ENCODE results near the gene SRSF4. TPM values are rescaled to one million over a fixed set of nuclear protein-coding genes. Genes with fewer than 3 reads are reported as not detected.

The SRSF4 gene
- total RNA-seq, 1 donor from 2014 or later: 52.6 TPM

DNA sequence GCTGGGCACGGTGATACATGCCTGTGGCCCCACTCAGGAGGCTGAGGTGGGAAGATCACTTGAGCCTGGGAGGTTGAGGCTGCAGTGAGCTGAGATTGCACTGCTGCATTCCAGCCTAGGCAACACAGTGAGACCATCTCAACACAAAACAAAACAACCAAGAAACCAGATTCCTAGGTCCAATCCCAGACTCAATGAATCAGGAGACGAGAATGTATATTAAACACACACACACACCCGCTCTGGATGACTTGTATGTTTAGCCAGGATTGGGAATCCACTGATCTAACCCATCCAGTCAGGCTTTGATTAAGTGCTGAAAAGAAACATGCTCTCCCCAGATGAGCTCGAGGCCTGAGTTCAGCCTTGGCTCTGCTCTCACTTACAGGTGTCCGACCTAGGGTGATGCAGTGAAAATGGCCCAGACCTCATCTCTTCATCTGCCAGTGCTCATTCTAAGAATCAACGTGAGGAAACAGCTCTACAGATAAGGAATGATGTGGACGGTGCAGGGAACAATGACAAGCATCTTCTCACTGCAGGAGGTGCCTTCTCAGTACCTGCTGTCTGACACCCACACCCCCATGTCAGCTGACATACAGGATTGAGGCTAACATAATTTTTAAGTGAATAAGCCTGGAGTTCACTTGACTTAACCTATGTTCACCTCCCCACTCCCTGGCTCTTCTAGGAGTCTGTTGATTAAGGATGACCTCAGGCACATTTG lies 15.3 kb upstream of the SRSF4 start:
- no peak overlapping the region for H2AFZ ChIP-seq (ENCODE audit: low read depth, low read length)
- peak overlapping the region; percentile 34 for H3K9ac ChIP-seq (ENCODE audit: low read length)
- H3K36me3 ChIP-seq (ENCODE audit: insufficient read depth, low read length): peaks cover 17% of the 10 kb centered on the region
- Mint-ChIP-seq H3K27ac (ENCODE audit: unreplicated experiment) (peak overlapping the region; percentile 87), H3K4me1 (ENCODE audit: low read depth, unreplicated experiment) (peaks cover 16% of the 10 kb centered on the region), H3K36me3 (ENCODE audit: low read depth, unreplicated experiment) (peaks cover 27% of the 10 kb centered on the region), H3K9me3 (ENCODE audit: unreplicated experiment) (no peaks in the 10 kb centered on the region), H3K4me3 (ENCODE audit: unreplicated experiment) (peak overlapping the region; percentile 40), H3K27me3 (ENCODE audit: low read depth, unreplicated experiment) (peaks cover 1% of the 10 kb centered on the region)
- no peak for TF ChIP-seq EZH2 (IDR thresholded peaks at IDR 0.05; ENCODE audit: insufficient read depth, low read length)
- TF ChIP-seq, protein P1, sequence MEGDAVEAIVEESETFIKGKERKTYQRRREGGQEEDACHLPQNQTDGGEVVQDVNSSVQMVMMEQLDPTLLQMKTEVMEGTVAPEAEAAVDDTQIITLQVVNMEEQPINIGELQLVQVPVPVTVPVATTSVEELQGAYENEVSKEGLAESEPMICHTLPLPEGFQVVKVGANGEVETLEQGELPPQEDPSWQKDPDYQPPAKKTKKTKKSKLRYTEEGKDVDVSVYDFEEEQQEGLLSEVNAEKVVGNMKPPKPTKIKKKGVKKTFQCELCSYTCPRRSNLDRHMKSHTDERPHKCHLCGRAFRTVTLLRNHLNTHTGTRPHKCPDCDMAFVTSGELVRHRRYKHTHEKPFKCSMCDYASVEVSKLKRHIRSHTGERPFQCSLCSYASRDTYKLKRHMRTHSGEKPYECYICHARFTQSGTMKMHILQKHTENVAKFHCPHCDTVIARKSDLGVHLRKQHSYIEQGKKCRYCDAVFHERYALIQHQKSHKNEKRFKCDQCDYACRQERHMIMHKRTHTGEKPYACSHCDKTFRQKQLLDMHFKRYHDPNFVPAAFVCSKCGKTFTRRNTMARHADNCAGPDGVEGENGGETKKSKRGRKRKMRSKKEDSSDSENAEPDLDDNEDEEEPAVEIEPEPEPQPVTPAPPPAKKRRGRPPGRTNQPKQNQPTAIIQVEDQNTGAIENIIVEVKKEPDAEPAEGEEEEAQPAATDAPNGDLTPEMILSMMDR (IDR thresholded peaks at IDR 0.05; ENCODE audit: insufficient read depth, low read depth, low read length): no peak
- peak overlapping the region; percentile 52 for H3K27ac ChIP-seq (ENCODE audit: low read depth, low read length)
- no peaks in the 10 kb centered on the region for H3K27me3 ChIP-seq (ENCODE audit: insufficient read depth, low read length)
- H3K4me1 ChIP-seq (ENCODE audit: insufficient read depth, low read length): peaks cover 17% of the 10 kb centered on the region
- no peaks in the 10 kb centered on the region for H3K79me2 ChIP-seq (ENCODE audit: insufficient read depth, low read length)
- no peaks in the 10 kb centered on the region for H3K9me3 ChIP-seq (ENCODE audit: insufficient read depth, low read depth, low read length)
- peak; percentile 88 for DNase-seq (ENCODE audit: low read depth)
- peak; percentile 68 for FAIRE-seq
- H4K20me1 ChIP-seq (ENCODE audit: insufficient read depth, low read length): no peaks in the 10 kb centered on the region
- peak overlapping the region; percentile 34 for H3K4me2 ChIP-seq (ENCODE audit: low read length)
- H3K4me3 ChIP-seq (ENCODE audit: insufficient read depth, low read depth, low read length): no peak overlapping the region

GRCh38 chr1:29195881-29196291 lies 14.2 kb upstream of the SRSF4 start:
- H3K27ac ChIP-seq (ENCODE audit: low read depth, low read length): no peak overlapping the region
- TF ChIP-seq, protein P1 (IDR thresholded peaks at IDR 0.05; ENCODE audit: insufficient read depth, low read depth, low read length): no peak
- TF ChIP-seq EZH2 (IDR thresholded peaks at IDR 0.05; ENCODE audit: insufficient read depth, low read length): no peak
- Mint-ChIP-seq H3K27me3 (ENCODE audit: low read depth, unreplicated experiment) (peaks cover 1% of the 10 kb centered on the region), H3K4me1 (ENCODE audit: low read depth, unreplicated experiment) (peaks cover 11% of the 10 kb centered on the region), H3K27ac (ENCODE audit: unreplicated experiment) (peak overlapping the region; percentile 26), H3K36me3 (ENCODE audit: low read depth, unreplicated experiment) (peaks cover 29% of the 10 kb centered on the region), H3K9me3 (ENCODE audit: unreplicated experiment) (no peaks in the 10 kb centered on the region), H3K4me3 (ENCODE audit: unreplicated experiment) (no peak overlapping the region)
- no peak overlapping the region for H2AFZ ChIP-seq (ENCODE audit: low read depth, low read length)
- no peak for DNase-seq (ENCODE audit: low read depth)
- H3K27me3 ChIP-seq (ENCODE audit: insufficient read depth, low read length): no peaks in the 10 kb centered on the region
- no peaks in the 10 kb centered on the region for H4K20me1 ChIP-seq (ENCODE audit: insufficient read depth, low read length)
- H3K9ac ChIP-seq (ENCODE audit: low read length): peak overlapping the region; percentile 30
- no peak overlapping the region for H3K4me3 ChIP-seq (ENCODE audit: insufficient read depth, low read depth, low read length)
- H3K9me3 ChIP-seq (ENCODE audit: insufficient read depth, low read depth, low read length): no peaks in the 10 kb centered on the region
- H3K4me2 ChIP-seq (ENCODE audit: low read length): no peak overlapping the region
- H3K79me2 ChIP-seq (ENCODE audit: insufficient read depth, low read length): no peaks in the 10 kb centered on the region
- no peak for FAIRE-seq
- H3K36me3 ChIP-seq (ENCODE audit: insufficient read depth, low read length): peaks cover 9% of the 10 kb centered on the region
- H3K4me1 ChIP-seq (ENCODE audit: insufficient read depth, low read length): peaks cover 15% of the 10 kb centered on the region

- Mint-ChIP-seq H3K27me3 (ENCODE audit: low read depth, unreplicated experiment) (peaks cover 1% of the 10 kb centered on the region), H3K4me3 (ENCODE audit: unreplicated experiment) (no peak overlapping the region), H3K27ac (ENCODE audit: unreplicated experiment) (no peak overlapping the region), H3K4me1 (ENCODE audit: low read depth, unreplicated experiment) (peaks cover 8% of the 10 kb centered on the region), H3K9me3 (ENCODE audit: unreplicated experiment) (no peaks in the 10 kb centered on the region), H3K36me3 (ENCODE audit: low read depth, unreplicated experiment) (peaks cover 28% of the 10 kb centered on the region)
- no peaks in the 10 kb centered on the region for H4K20me1 ChIP-seq (ENCODE audit: insufficient read depth, low read length)
- H3K4me3 ChIP-seq (ENCODE audit: insufficient read depth, low read depth, low read length): no peak overlapping the region
- FAIRE-seq (no peak), DNase-seq (ENCODE audit: low read depth) (no peak)
- TF ChIP-seq, protein P1 (IDR thresholded peaks at IDR 0.05; ENCODE audit: insufficient read depth, low read depth, low read length): no peak
- TF ChIP-seq EZH2 (IDR thresholded peaks at IDR 0.05; ENCODE audit: insufficient read depth, low read length): no peak
- peaks cover 15% of the 10 kb centered on the region for H3K4me1 ChIP-seq (ENCODE audit: insufficient read depth, low read length)
- H3K9me3 ChIP-seq (ENCODE audit: insufficient read depth, low read depth, low read length): no peaks in the 10 kb centered on the region
- H3K27me3 ChIP-seq (ENCODE audit: insufficient read depth, low read length): no peaks in the 10 kb centered on the region
- H3K4me2 ChIP-seq (ENCODE audit: low read length): no peak overlapping the region
- no peaks in the 10 kb centered on the region for H3K79me2 ChIP-seq (ENCODE audit: insufficient read depth, low read length)
- no peak overlapping the region for H3K27ac ChIP-seq (ENCODE audit: low read depth, low read length)
- H2AFZ ChIP-seq (ENCODE audit: low read depth, low read length): no peak overlapping the region
- no peak overlapping the region for H3K9ac ChIP-seq (ENCODE audit: low read length)
- peaks cover 2% of the 10 kb centered on the region for H3K36me3 ChIP-seq (ENCODE audit: insufficient read depth, low read length)
Measured at GRCh38 chr1:29193879-29194455, 12.3 kb upstream of the SRSF4 start.
